DND-41 (cell line): ENCODE measurements around the gene NUP210L.

Source experiments
- ATAC-seq: fragments of 200-7000 bp; cut with Tn5 transposase; 3 replicates; pipeline ENCODE4 v1.9.1; 2021; ENCODE audit warnings: low read depth; ENCODE audit not compliant: insufficient read depth
- DNase-seq: peaks from one replicate; pipeline ENCODE4 v3.0.0-alpha.2; 2020
- H2AFZ ChIP-seq: 2 replicates; pipeline ENCODE4 v1.6.0; 2012; ENCODE audit warnings: low read depth, low read length
- H3K27ac ChIP-seq: 2 replicates; pipeline ENCODE4 v1.5.1; 2012; ENCODE audit warnings: low read length, inconsistent platforms
- H3K27me3 ChIP-seq: fragments of 200-600 bp; sonication (generic); 2 replicates; pipeline ENCODE4 v1.6.0; 2012; ENCODE audit warnings: low read length, mild to moderate bottlenecking, inconsistent platforms; ENCODE audit not compliant: insufficient read depth, poor library complexity
- H3K36me3 ChIP-seq: 2 replicates; pipeline ENCODE4 v1.5.1; 2012; ENCODE audit warnings: low read length, inconsistent platforms; ENCODE audit not compliant: insufficient read depth
- H3K4me1 ChIP-seq: 2 replicates; pipeline ENCODE4 v1.5.1; 2012; ENCODE audit warnings: mild to moderate bottlenecking, low read length; ENCODE audit not compliant: insufficient read depth
- H3K4me2 ChIP-seq: 2 replicates; pipeline ENCODE4 v1.6.0; 2012; ENCODE audit warnings: mild to moderate bottlenecking, moderate library complexity, low read length, inconsistent platforms; ENCODE audit not compliant: insufficient read depth
- H3K4me3 ChIP-seq, 2 experiments: fragments of 200-600 bp in 1 of 2; shearing (Covaris generic) in 1 of 2; 2 replicates each; pipeline ENCODE4 v1.5.1; 2012 to 2016; ENCODE audit warnings: inconsistent platforms in 2 of 2, low read length in 2 of 2, mild to moderate bottlenecking in 2 of 2, low read depth in 1 of 2, moderate library complexity in 1 of 2
- H3K79me2 ChIP-seq: 2 replicates; pipeline ENCODE4 v1.6.0; 2012; ENCODE audit warnings: low read length, inconsistent platforms; ENCODE audit not compliant: insufficient read depth
- H3K9ac ChIP-seq: 2 replicates; pipeline ENCODE4 v1.6.0; 2012; ENCODE audit warnings: low read depth, mild to moderate bottlenecking, inconsistent platforms, low read length, moderate library complexity
- H3K9me3 ChIP-seq: 2 replicates; pipeline ENCODE4 v1.5.1; 2012; ENCODE audit warnings: low read length, moderate library complexity, mild to moderate bottlenecking, inconsistent platforms; ENCODE audit not compliant: insufficient read depth, severe bottlenecking
- H4K20me1 ChIP-seq: 2 replicates; pipeline ENCODE4 v1.6.0; 2012; ENCODE audit warnings: low read length; ENCODE audit not compliant: insufficient read depth
- EZH2 ChIP-seq: IDR thresholded peaks from 3 replicates; pipeline ENCODE4 v1.6.1; 2012; ENCODE audit warnings: borderline replicate concordance, low read depth, mild to moderate bottlenecking, moderate library complexity, low read length, inconsistent platforms; ENCODE audit not compliant: severe bottlenecking
- TF ChIP-seq, protein P1 (sequence below): IDR thresholded peaks from 2 replicates; pipeline ENCODE4 v1.5.1; 2012; ENCODE audit warnings: borderline replicate concordance, low read length, moderate library complexity, mild to moderate bottlenecking; ENCODE audit not compliant: poor library complexity, severe bottlenecking; ENCODE audit errors: extremely low read depth

Gene NUP210L

DNA sequence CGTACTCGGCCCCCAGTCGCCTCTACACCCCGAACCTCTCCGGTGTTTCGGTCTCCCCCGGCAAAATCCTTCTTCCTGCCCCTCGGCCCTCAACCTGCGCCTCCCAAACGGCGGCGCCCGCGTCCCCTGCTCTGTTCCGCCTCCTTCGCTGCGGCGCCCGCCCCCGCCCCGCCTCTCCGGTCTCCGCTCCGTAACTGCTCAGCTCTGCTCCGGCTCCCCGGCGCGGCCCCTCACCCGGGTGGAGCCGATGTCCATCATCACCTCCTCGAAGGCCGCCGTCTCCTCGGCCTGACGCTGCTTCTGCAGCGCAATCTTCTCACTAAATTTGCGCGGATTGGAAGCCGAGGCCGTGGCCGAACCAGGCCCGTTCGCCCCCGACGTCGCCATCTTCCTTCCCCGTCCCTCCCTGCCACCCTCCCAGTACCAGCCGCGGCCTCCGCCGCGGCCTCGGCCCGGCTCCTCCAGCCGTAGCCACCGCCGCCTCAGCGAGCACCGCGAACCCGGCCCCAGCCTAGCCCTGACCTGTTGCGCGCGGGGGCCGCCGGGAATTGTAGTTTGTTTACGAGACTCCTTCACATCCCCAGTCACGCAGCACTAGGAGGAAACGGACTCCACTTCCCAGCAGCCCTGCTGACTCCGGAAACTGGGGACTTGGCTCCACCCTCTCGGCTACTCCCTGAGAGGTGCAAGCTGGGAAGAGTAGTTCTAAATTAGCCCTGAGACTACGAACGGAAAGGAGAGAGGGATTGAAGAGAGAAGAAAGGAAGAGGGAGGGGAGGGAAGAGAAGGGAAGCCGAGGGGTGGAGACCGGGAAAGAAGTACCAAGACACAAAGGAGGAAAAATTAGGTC is 196.5 kb downstream of the NUP210L start, which contains the start of gene CRTC2:
CRTC2 (minus strand) TSS at position 502 of the 850 bp plus-strand sequence; CDS start at position 387, 115 bp downstream.
- TF ChIP-seq EZH2 = no peak
- TF ChIP-seq, protein P1, sequence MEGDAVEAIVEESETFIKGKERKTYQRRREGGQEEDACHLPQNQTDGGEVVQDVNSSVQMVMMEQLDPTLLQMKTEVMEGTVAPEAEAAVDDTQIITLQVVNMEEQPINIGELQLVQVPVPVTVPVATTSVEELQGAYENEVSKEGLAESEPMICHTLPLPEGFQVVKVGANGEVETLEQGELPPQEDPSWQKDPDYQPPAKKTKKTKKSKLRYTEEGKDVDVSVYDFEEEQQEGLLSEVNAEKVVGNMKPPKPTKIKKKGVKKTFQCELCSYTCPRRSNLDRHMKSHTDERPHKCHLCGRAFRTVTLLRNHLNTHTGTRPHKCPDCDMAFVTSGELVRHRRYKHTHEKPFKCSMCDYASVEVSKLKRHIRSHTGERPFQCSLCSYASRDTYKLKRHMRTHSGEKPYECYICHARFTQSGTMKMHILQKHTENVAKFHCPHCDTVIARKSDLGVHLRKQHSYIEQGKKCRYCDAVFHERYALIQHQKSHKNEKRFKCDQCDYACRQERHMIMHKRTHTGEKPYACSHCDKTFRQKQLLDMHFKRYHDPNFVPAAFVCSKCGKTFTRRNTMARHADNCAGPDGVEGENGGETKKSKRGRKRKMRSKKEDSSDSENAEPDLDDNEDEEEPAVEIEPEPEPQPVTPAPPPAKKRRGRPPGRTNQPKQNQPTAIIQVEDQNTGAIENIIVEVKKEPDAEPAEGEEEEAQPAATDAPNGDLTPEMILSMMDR = no peak
- Histone ChIP-seq H4K20me1 (peaks cover 46% of the 10 kb centered on the region), H3K4me3 (peak within 1 kb of the TSS; percentile 94 to 100), H3K9me3 (no peaks in the 10 kb centered on the region), H3K79me2 (peaks cover 79% of the 10 kb centered on the region), H3K9ac (peak within 1 kb of the TSS; percentile 96), H3K36me3 (peaks cover 49% of the 10 kb centered on the region), H3K27me3 (no peaks in the 10 kb centered on the region), H3K4me2 (peak within 1 kb of the TSS; percentile 87), H3K27ac (peak within 1 kb of the TSS; percentile 90), H3K4me1 (peaks cover 59% of the 10 kb centered on the region), H2AFZ (peak within 1 kb of the TSS; percentile 93)
- DNase-seq (peak; percentile 99), ATAC-seq (peak; percentile 88)

DNA sequence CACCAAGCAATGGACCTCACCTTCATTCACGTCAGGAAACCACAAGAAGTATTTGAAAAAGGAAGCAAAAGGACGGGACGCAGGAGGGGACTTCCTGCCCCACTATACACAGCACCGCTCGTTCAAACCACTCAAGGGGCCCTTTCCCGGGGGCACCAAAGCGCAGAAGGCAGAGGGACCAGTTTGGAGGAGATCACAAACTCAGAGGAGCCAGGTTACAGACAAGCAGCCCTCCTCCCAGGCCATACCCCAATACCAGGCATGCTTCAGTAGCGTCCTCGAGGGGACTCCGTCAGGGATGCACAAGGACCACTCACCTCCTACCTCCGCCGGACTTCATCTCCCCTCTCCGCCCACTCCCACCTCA is 197.1 kb downstream of the NUP210L start:
- no peaks in the 10 kb centered on the region for H3K9me3 ChIP-seq
- peaks cover 56% of the 10 kb centered on the region for H3K4me1 ChIP-seq
- DNase-seq (peak; percentile 62), ATAC-seq (peak; percentile 38)
- TF ChIP-seq, protein P1 = peak; percentile 3
- TF ChIP-seq EZH2 = no peak
- H3K36me3 ChIP-seq = peaks cover 53% of the 10 kb centered on the region
- no peaks in the 10 kb centered on the region for H3K27me3 ChIP-seq
- H2AFZ ChIP-seq = peak overlapping the region; percentile 93
- peak overlapping the region; percentile 90 for H3K27ac ChIP-seq
- H3K4me3 ChIP-seq = peak overlapping the region; percentile 94 to 100
- peaks cover 75% of the 10 kb centered on the region for H3K79me2 ChIP-seq
- peaks cover 49% of the 10 kb centered on the region for H4K20me1 ChIP-seq
- H3K9ac ChIP-seq = peak overlapping the region; percentile 96
- H3K4me2 ChIP-seq = peak overlapping the region; percentile 87

DNA sequence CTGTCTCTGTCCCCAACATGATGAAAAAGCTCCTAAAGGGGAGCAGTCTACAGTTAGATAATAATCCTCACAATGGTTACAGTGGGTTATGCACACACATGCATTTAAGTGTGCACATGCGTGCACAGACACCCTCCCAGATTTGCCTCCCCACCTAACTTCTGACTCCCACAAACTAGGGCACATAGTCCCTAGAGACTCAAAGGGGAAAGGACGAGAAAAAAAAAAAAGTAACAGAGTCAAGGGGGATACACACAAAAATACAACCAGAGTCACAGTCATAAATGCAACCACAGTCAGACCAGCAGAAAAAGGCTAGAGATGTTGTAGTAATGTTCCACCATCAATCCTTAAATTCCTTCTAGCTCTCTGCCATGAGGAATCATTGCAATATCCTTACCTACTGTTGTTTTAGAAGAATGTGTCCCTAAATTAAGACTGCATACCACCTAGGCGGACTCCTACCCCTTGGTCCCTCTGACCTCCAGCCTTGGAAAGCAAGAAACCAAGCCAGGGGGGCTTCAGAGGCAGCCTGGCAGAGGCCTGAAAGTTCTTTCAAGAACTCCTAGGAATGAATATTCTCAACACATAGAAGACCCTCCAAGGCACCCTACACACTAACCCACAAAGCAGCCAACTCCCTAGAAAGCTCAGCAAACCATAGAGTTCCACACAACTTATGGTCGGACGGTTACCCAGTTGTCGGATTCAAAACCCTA is 197.7 kb downstream of the NUP210L start:
- no peaks in the 10 kb centered on the region for H3K27me3 ChIP-seq
- peaks cover 58% of the 10 kb centered on the region for H3K36me3 ChIP-seq
- no peaks in the 10 kb centered on the region for H3K9me3 ChIP-seq
- H3K27ac ChIP-seq = peak overlapping the region; percentile 90
- H3K9ac ChIP-seq = peak overlapping the region; percentile 96
- TF ChIP-seq EZH2 = no peak
- TF ChIP-seq, protein P1 = no peak
- no peak for ATAC-seq
- peaks cover 53% of the 10 kb centered on the region for H4K20me1 ChIP-seq
- H3K4me3 ChIP-seq = peak overlapping the region; percentile 94 to 100
- no peak for DNase-seq
- peaks cover 75% of the 10 kb centered on the region for H3K79me2 ChIP-seq
- peak overlapping the region; percentile 93 for H2AFZ ChIP-seq
- H3K4me2 ChIP-seq = peak overlapping the region; percentile 87
- H3K4me1 ChIP-seq = peaks cover 51% of the 10 kb centered on the region
